Osteoblast (primary cell): ENCODE measurements around the gene CILP2. TPM values are rescaled to one million over a fixed set of nuclear protein-coding genes. Genes with fewer than 3 reads are reported as not detected.

ENCODE experiments used
- DNase-seq: peaks from one replicate; pipeline ENCODE4 v3.0.0; 2011; ENCODE audit warnings: low spot score, mixed read lengths; ENCODE audit not compliant: insufficient read length; ENCODE audit errors: missing footprints
- H2AFZ ChIP-seq: 2 replicates; pipeline ENCODE4 v1.6.0; 2011; ENCODE audit warnings: mild to moderate bottlenecking, low read length
- H3K27ac ChIP-seq: 2 replicates; pipeline ENCODE4 v1.5.1; 2011; ENCODE audit warnings: mild to moderate bottlenecking, low read depth, low read length, moderate library complexity
- H3K27me3 ChIP-seq: 2 replicates; pipeline ENCODE4 v1.6.0; 2012; ENCODE audit warnings: mild to moderate bottlenecking, control low read depth, inconsistent platforms, low read length, moderate library complexity; ENCODE audit not compliant: insufficient read depth
- H3K36me3 ChIP-seq: 2 replicates; pipeline ENCODE4 v1.5.1; 2011; ENCODE audit warnings: mild to moderate bottlenecking, low read length, control low read depth, moderate library complexity; ENCODE audit not compliant: insufficient read depth
- H3K4me1 ChIP-seq: 2 replicates; pipeline ENCODE4 v1.5.1; 2011; ENCODE audit warnings: mild to moderate bottlenecking, low read length, control low read depth, moderate library complexity; ENCODE audit not compliant: insufficient read depth
- H3K4me2 ChIP-seq: 2 replicates; pipeline ENCODE4 v1.6.0; 2011; ENCODE audit warnings: mild to moderate bottlenecking, low read length; ENCODE audit not compliant: insufficient read depth
- H3K4me3 ChIP-seq: fragments of 200-600 bp; sonication (generic); 3 replicates; pipeline ENCODE4 v1.5.1; 2012; ENCODE audit warnings: mild to moderate bottlenecking, low read length, inconsistent platforms; ENCODE audit not compliant: insufficient read depth
- H3K79me2 ChIP-seq: 2 replicates; pipeline ENCODE4 v1.6.0; 2012; ENCODE audit warnings: mild to moderate bottlenecking, low read length, control low read depth, inconsistent platforms; ENCODE audit not compliant: insufficient read depth
- H3K9me3 ChIP-seq: 2 replicates; pipeline ENCODE4 v1.5.1; 2011; ENCODE audit warnings: low read depth, low read length, control low read depth
- H4K20me1 ChIP-seq: 2 replicates; pipeline ENCODE4 v1.6.0; 2012; ENCODE audit warnings: mild to moderate bottlenecking, low read length, control low read depth; ENCODE audit not compliant: insufficient read depth
- CTCF ChIP-seq: IDR thresholded peaks from 2 replicates; pipeline ENCODE4 v1.5.1; 2011; ENCODE audit warnings: mild to moderate bottlenecking, low read depth, low read length, moderate library complexity; ENCODE audit errors: extremely low read depth
- total RNA-seq: library from RNA; depleted of rRNA; stranded (reverse); fragments of >200 nt; gene quantifications from 2 replicates; pipeline ENCODE4 v1.2.3, GENCODE V29; 2012

Gene CILP2
- total RNA-seq, 1 donor: 0.72 TPM

- DNase-seq: peak; percentile 30
- Histone ChIP-seq H3K79me2 (no peaks in the 10 kb centered on the region), H3K36me3 (no peaks in the 10 kb centered on the region), H4K20me1 (no peaks in the 10 kb centered on the region), H2AFZ (no peak overlapping the region), H3K4me1 (peaks cover 12% of the 10 kb centered on the region), H3K27me3 (no peaks in the 10 kb centered on the region), H3K9me3 (no peaks in the 10 kb centered on the region), H3K27ac (no peak overlapping the region), H3K4me3 (no peak overlapping the region), H3K4me2 (no peak overlapping the region)
- TF ChIP-seq CTCF: no peak
Measured at GRCh38 chr19:19588546-19588945, 50.5 kb downstream of the CILP2 start.

GRCh38 chr19:19591133-19591825 lies 53.2 kb downstream of the CILP2 start:
- no peaks in the 10 kb centered on the region for H4K20me1 ChIP-seq
- no peaks in the 10 kb centered on the region for H3K36me3 ChIP-seq
- H3K27ac ChIP-seq: peak overlapping the region; percentile 65
- no peaks in the 10 kb centered on the region for H3K79me2 ChIP-seq
- no peak for TF ChIP-seq CTCF
- H3K9me3 ChIP-seq: no peaks in the 10 kb centered on the region
- H3K4me3 ChIP-seq: no peak overlapping the region
- DNase-seq: peak; percentile 95
- H3K4me2 ChIP-seq: peak overlapping the region; percentile 67
- H2AFZ ChIP-seq: peak overlapping the region; percentile 89
- peaks cover 23% of the 10 kb centered on the region for H3K4me1 ChIP-seq
- H3K27me3 ChIP-seq: no peaks in the 10 kb centered on the region

GRCh38 chr19:19592690-19593089 lies 54.6 kb downstream of the CILP2 start:
- no peak for TF ChIP-seq CTCF
- no peak overlapping the region for H3K4me3 ChIP-seq
- H2AFZ ChIP-seq: no peak overlapping the region
- no peaks in the 10 kb centered on the region for H4K20me1 ChIP-seq
- H3K4me1 ChIP-seq: peaks cover 23% of the 10 kb centered on the region
- no peak overlapping the region for H3K4me2 ChIP-seq
- no peaks in the 10 kb centered on the region for H3K79me2 ChIP-seq
- H3K27ac ChIP-seq: no peak overlapping the region
- no peak for DNase-seq
- H3K27me3 ChIP-seq: no peaks in the 10 kb centered on the region
- no peaks in the 10 kb centered on the region for H3K9me3 ChIP-seq
- no peaks in the 10 kb centered on the region for H3K36me3 ChIP-seq

GRCh38 chr19:19594381-19594780 lies 56.3 kb downstream of the CILP2 start:
- no peaks in the 10 kb centered on the region for H3K27me3 ChIP-seq
- H4K20me1 ChIP-seq: no peaks in the 10 kb centered on the region
- H3K9me3 ChIP-seq: no peaks in the 10 kb centered on the region
- no peak overlapping the region for H3K4me3 ChIP-seq
- H3K27ac ChIP-seq: no peak overlapping the region
- TF ChIP-seq CTCF: no peak
- no peak overlapping the region for H2AFZ ChIP-seq
- peaks cover 23% of the 10 kb centered on the region for H3K4me1 ChIP-seq
- no peaks in the 10 kb centered on the region for H3K36me3 ChIP-seq
- no peak overlapping the region for H3K4me2 ChIP-seq
- DNase-seq: no peak
- H3K79me2 ChIP-seq: no peaks in the 10 kb centered on the region
